Measurements from ENCODE around the gene OR51S1.
"Not testable (repeated sequence)": the region's sequence is repeated elsewhere in the genome, so short reads cannot be mapped to it uniquely, and the experiment has no call there.

OR51S1 gene

GRCh38 chr11:4848908-4849532, at the start of gene OR51S1:
OR51S1 (minus strand) TSS chr11:4849208; CDS start chr11:4849208, 0 bp downstream.
- no peak for DNase-seq (ENCODE audit: low read depth in 2 of 2)

- no peak for DNase-seq (ENCODE audit: low read depth in 2 of 2)
These were observed 43.1 kb upstream of the OR51S1 start for GRCh38 chr11:4891996-4892640.

- DNase-seq (ENCODE audit: low read depth in 2 of 2) = no peak
These were observed 41.3 kb upstream of the OR51S1 start for GRCh38 chr11:4890279-4890678.

- no peak for DNase-seq (ENCODE audit: low read depth in 2 of 2)
These were observed 38.6 kb upstream of the OR51S1 start for GRCh38 chr11:4887591-4887990.

- no peak for DNase-seq (ENCODE audit: low read depth in 2 of 2)
These were observed 37.2 kb upstream of the OR51S1 start for GRCh38 chr11:4886186-4886585.

- DNase-seq (ENCODE audit: low read depth in 2 of 2) = no peak
These were observed 35.4 kb upstream of the OR51S1 start for GRCh38 chr11:4884361-4884760.

GRCh38 chr11:4882543-4882942, 33.5 kb upstream of the OR51S1 start:
- DNase-seq (ENCODE audit: low read depth in 2 of 2) = no peak

- DNase-seq (ENCODE audit: low read depth in 2 of 2) = no peak
These were observed 33.0 kb upstream of the OR51S1 start, which contains the start of gene OR51T1 for GRCh38 chr11:4881860-4882500. OR51T1 (plus strand) TSS chr11:4881900; CDS start chr11:4881900, 0 bp downstream.

- DNase-seq (ENCODE audit: low read depth in 2 of 2) = no peak
These were observed 32.2 kb upstream of the OR51S1 start for GRCh38 chr11:4881188-4881587.

GRCh38 chr11:4865855-4866254, 16.8 kb upstream of the OR51S1 start:
- no peak for DNase-seq (ENCODE audit: low read depth in 2 of 2)

GRCh38 chr11:4863876-4864275, 14.9 kb upstream of the OR51S1 start:
- no peak for DNase-seq (ENCODE audit: low read depth in 2 of 2)

- DNase-seq (ENCODE audit: low read depth in 2 of 2) = no peak
These were observed 13.6 kb upstream of the OR51S1 start for GRCh38 chr11:4862447-4863236.

- not testable (repeated sequence) for DNase-seq (ENCODE audit: low read depth in 2 of 2)
These were observed 5.3 kb upstream of the OR51S1 start for GRCh38 chr11:4854286-4854685.

- no peak for DNase-seq (ENCODE audit: low read depth in 2 of 2)
These were observed 2.0 kb upstream of the OR51S1 start for GRCh38 chr11:4851033-4851432.

- no peak for DNase-seq (ENCODE audit: low read depth in 2 of 2)
These were observed 9.0 kb downstream of the OR51S1 start for GRCh38 chr11:4839851-4840549.

- no peak for DNase-seq (ENCODE audit: low read depth in 2 of 2)
These were observed 18.1 kb downstream of the OR51S1 start for GRCh38 chr11:4830909-4831308.

GRCh38 chr11:4830346-4830745, 18.7 kb downstream of the OR51S1 start:
- no peak for DNase-seq (ENCODE audit: low read depth in 2 of 2)

- DNase-seq (ENCODE audit: low read depth in 2 of 2) = no peak
These were observed 22.6 kb downstream of the OR51S1 start for GRCh38 chr11:4826425-4826824.

- DNase-seq (ENCODE audit: low read depth in 2 of 2) = no peak
These were observed 23.9 kb downstream of the OR51S1 start for GRCh38 chr11:4825132-4825531.

GRCh38 chr11:4821021-4821420, 28.0 kb downstream of the OR51S1 start, which contains the start of gene OR51F2:
OR51F2 (plus strand) TSS chr11:4821321; CDS start chr11:4821422, 101 bp downstream.
- no peak for DNase-seq (ENCODE audit: low read depth in 2 of 2)

- DNase-seq (ENCODE audit: low read depth in 2 of 2) = no peak
These were observed 39.8 kb downstream of the OR51S1 start for GRCh38 chr11:4809246-4809645.
